Lung (tissue), 12 donors: ENCODE data around the gene ADAMTSL5. TPM values are rescaled to one million over a fixed set of nuclear protein-coding genes. Genes with fewer than 3 reads are reported as not detected.
"Not testable (repeated sequence)": the region's sequence is repeated elsewhere in the genome, so short reads cannot be mapped to it uniquely, and the experiment has no call there.

Experiments
- ATAC-seq: fragments of 200-7000 bp; cut with Tn5 transposase; one replicate; pipeline ENCODE4 v1.9.1; 2020; ENCODE audit warnings: moderate number of reproducible peaks; ENCODE audit not compliant: insufficient read depth, low FRiP score
- DNase-seq, 3 donors: peaks; one replicate each; pipeline ENCODE4 v3.0.0-alpha.2; 2013 to 2017
- H3K27ac ChIP-seq, 2 donors: one replicate each; pipeline ENCODE4 v1.5.1; 2013; ENCODE audit warnings: mild to moderate bottlenecking in 2 of 2, moderate library complexity in 2 of 2, control low read depth in 1 of 2, inconsistent platforms in 1 of 2, low read depth in 1 of 2, low read length in 1 of 2
- H3K27me3 ChIP-seq, 3 donors: one replicate each; pipeline ENCODE4 v1.5.1; 2013; ENCODE audit warnings: low read length in 2 of 3; ENCODE audit not compliant: control insufficient read depth in 3 of 3, insufficient read depth in 3 of 3
- H3K36me3 ChIP-seq, 4 donors: one replicate each; pipeline ENCODE4 v1.5.1; 2013; ENCODE audit warnings: low read length in 4 of 4, mild to moderate bottlenecking in 1 of 4, moderate library complexity in 1 of 4; ENCODE audit not compliant: control insufficient read depth in 4 of 4, insufficient read depth in 4 of 4
- H3K4me1 ChIP-seq, 5 donors: one replicate each; pipeline ENCODE4 v1.5.1; 2013; ENCODE audit warnings: low read length in 5 of 5, mild to moderate bottlenecking in 2 of 5, moderate library complexity in 1 of 5; ENCODE audit not compliant: control insufficient read depth in 5 of 5, insufficient read depth in 5 of 5
- H3K4me3 ChIP-seq: one replicate; pipeline ENCODE4 v1.5.1; 2013; ENCODE audit warnings: mild to moderate bottlenecking, control low read depth, moderate library complexity
- H3K9ac ChIP-seq, 2 donors: one replicate each; pipeline ENCODE4 v1.5.1; 2013; ENCODE audit warnings: low read length in 2 of 2, control low read depth in 1 of 2; ENCODE audit not compliant: insufficient read depth in 1 of 2
- H3K9me3 ChIP-seq, 4 donors: one replicate each; pipeline ENCODE4 v1.5.1; 2013; ENCODE audit warnings: low read length in 3 of 4, mild to moderate bottlenecking in 1 of 4, moderate library complexity in 1 of 4; ENCODE audit not compliant: control insufficient read depth in 4 of 4, insufficient read depth in 3 of 4
- CTCF ChIP-seq: IDR thresholded peaks from 2 replicates; pipeline ENCODE4 v1.5.1; 2012; ENCODE audit warnings: mild to moderate bottlenecking; ENCODE audit errors: control extremely low read depth, extremely low read depth
- WGBS, 2 donors: extraction: QIAGEN DNeasy Blood & Tissue Kit; methylation state at CpG; one replicate each; pipeline ENCODE4 v1.1.7; 2013; 5-methylcytosine and 5-hydroxymethylcytosine counted together
- polyA plus RNA-seq, 2 donors: library from polyadenylated mRNA; stranded (reverse); fragments of 200-250 nt; gene quantifications; one replicate each; pipeline ENCODE4 v1.2.1, GENCODE V29; 2013
- total RNA-seq, 2 donors: library from RNA; depleted of rRNA in 1 of 2; stranded (reverse); fragments of >200 nt in 1 of 2; gene quantifications; one replicate each; pipeline ENCODE4 v1.2.1, GENCODE V29; 2014 to 2021
- donor health status: control.
- donor health status: control.
- donor health status: Bipolar disorder and iron deficiency.
- donor health status: healthy.
- donor health status: DM: yes; HTN: yes; CAD: no.

ADAMTSL5 gene
- total and polyA plus RNA-seq, 4 donors: 0.97 to 2.8 (median 1.4) TPM

- H3K9ac ChIP-seq: no peak overlapping the region
- no peak for TF ChIP-seq CTCF
- no peak for ATAC-seq
- no peak for DNase-seq
- H3K27me3 ChIP-seq: no peaks in the 10 kb centered on the region
- H3K36me3 ChIP-seq: no peaks in the 10 kb centered on the region
- no peaks in the 10 kb centered on the region for H3K9me3 ChIP-seq
- H3K27ac ChIP-seq: no peak overlapping the region
- no peak overlapping the region for H3K4me3 ChIP-seq
- 88 to 92% methylated on average over 26 to 36 of the region's 36 CpGs for WGBS, 2 donors
- peaks cover 0 to 12% (median 0%) of the 10 kb centered on the region in 5 donors for H3K4me1 ChIP-seq
These were observed 30.9 kb downstream of the ADAMTSL5 start for GRCh38 chr19:1481893-1482360.

GRCh38 chr19:1481224-1481892, 31.5 kb downstream of the ADAMTSL5 start:
- DNase-seq (no peak), ATAC-seq (no peak)
- no peaks in the 10 kb centered on the region for H3K27me3 ChIP-seq
- no peak overlapping the region for H3K27ac ChIP-seq
- H3K9me3 ChIP-seq: no peaks in the 10 kb centered on the region
- H3K9ac ChIP-seq: no peak overlapping the region
- peaks cover 0 to 3% (median 1%) of the 10 kb centered on the region in 4 donors for H3K36me3 ChIP-seq
- H3K4me1 ChIP-seq: peaks cover 0 to 12% (median 0%) of the 10 kb centered on the region in 5 donors
- TF ChIP-seq CTCF: no peak
- 87 to 93% methylated on average over 23 to 26 of the region's 26 CpGs for WGBS, 2 donors
- H3K4me3 ChIP-seq: no peak overlapping the region

- Histone ChIP-seq H3K9ac (peak within 1 kb of the TSS in 1 of 2 donors; percentile 85), H3K4me1 (peaks cover 0 to 12% (median 0%) of the 10 kb centered on the region in 5 donors), H3K27me3 (no peaks in the 10 kb centered on the region), H3K27ac (peak within 1 kb of the TSS; percentile 49 to 54), H3K9me3 (peaks cover 0 to 2% (median 0%) of the 10 kb centered on the region in 4 donors), H3K4me3 (peak within 1 kb of the TSS; percentile 82), H3K36me3 (peaks cover 0 to 19% (median 5%) of the 10 kb centered on the region in 4 donors)
- ATAC-seq (peak; percentile 97), DNase-seq (peak; percentile 92 to 95 (median 93))
- TF ChIP-seq CTCF: no peak
- 0 to 1% methylated on average over 70 to 71 of the region's 71 CpGs for WGBS, 2 donors
These were observed 33.7 kb downstream of the ADAMTSL5 start, which contains the start of gene C19orf25 for GRCh38 chr19:1478934-1479707. C19orf25 (minus strand) TSS chr19:1479215; CDS start chr19:1478903, 312 bp downstream.

GRCh38 chr19:1477056-1477455, 35.8 kb downstream of the ADAMTSL5 start:
- not testable (repeated sequence) for H3K9me3 ChIP-seq, H3K4me3 ChIP-seq, H3K9ac ChIP-seq, ATAC-seq, H3K27ac ChIP-seq, DNase-seq
- peaks cover 0 to 16% (median 14%) of the 10 kb centered on the region in 3 donors for H3K27me3 ChIP-seq
- 95 to 97% methylated on average over 9 of the region's 9 CpGs for WGBS, 2 donors
- H3K4me1 ChIP-seq: peaks cover 0 to 12% (median 0%) of the 10 kb centered on the region in 5 donors
- H3K36me3 ChIP-seq: peaks cover 0 to 19% (median 5%) of the 10 kb centered on the region in 4 donors
